ENCODE measurements around the gene NFIA. TPM values are rescaled to one million over a fixed set of nuclear protein-coding genes. Genes with fewer than 3 reads are reported as not detected.

NFIA gene
- total and polyA plus RNA-seq, 12 donors: 11.2 to 117 (median 92.5) TPM

DNA sequence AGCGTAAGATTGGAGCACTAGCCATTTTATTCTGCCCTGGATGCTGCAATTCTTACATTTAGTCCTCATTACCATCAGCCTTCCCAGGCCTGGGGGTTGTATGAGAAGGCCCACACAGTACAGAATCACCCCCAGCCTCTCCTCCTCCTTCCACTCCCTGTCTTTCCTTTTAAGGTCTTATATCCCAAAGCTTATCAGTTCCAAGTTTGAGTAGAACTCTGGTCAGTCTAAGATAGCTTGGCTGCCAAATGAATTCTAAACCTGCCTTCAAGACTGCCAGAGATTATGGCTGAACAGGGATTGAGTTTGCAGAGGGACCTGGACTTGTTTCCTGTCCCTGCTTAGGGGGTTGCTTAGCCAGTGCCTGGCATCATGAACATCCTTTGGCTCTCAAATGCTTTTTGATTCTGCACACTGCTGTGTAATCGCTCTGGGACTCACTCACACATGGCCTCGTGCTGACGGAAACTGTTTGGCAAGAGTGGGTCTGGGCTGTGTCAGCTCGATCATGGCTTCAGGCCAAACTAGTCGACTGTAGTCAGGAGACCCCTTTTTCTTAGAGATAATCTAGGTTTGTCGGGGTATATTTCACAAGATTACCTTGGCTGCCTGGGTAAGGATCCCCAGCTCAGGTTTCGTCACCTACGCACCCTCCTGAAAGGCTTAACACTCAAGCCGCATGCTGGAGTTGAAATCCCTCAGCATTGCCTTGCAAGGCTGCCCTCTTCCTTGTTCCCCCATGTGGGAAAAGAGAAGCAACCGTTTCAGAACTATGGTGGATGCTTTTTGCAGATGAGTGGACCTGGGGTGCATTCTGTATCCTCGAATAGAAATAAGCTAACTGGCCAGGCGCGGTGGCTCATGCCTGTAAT, 252.6 kb downstream of the NFIA start:
- Histone ChIP-seq H3K36me3 (peaks cover 0 to 10% (median 0%) of the 10 kb centered on the region in 9 donors), H3K27ac (peak overlapping the region in 9 of 10 donors; percentile 25 to 86 (median 63)), H3K4me3 (no peak overlapping the region), H3K9me3 (no peaks in the 10 kb centered on the region), H3K27me3 (no peaks in the 10 kb centered on the region), H3K4me1 (peaks cover 8 to 74% (median 40%) of the 10 kb centered on the region in 9 donors)
- TF ChIP-seq, protein P1, sequence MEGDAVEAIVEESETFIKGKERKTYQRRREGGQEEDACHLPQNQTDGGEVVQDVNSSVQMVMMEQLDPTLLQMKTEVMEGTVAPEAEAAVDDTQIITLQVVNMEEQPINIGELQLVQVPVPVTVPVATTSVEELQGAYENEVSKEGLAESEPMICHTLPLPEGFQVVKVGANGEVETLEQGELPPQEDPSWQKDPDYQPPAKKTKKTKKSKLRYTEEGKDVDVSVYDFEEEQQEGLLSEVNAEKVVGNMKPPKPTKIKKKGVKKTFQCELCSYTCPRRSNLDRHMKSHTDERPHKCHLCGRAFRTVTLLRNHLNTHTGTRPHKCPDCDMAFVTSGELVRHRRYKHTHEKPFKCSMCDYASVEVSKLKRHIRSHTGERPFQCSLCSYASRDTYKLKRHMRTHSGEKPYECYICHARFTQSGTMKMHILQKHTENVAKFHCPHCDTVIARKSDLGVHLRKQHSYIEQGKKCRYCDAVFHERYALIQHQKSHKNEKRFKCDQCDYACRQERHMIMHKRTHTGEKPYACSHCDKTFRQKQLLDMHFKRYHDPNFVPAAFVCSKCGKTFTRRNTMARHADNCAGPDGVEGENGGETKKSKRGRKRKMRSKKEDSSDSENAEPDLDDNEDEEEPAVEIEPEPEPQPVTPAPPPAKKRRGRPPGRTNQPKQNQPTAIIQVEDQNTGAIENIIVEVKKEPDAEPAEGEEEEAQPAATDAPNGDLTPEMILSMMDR (IDR thresholded peaks at IDR 0.05): no peak
- DNase-seq (peak; percentile 44 to 74), ATAC-seq (peak; percentile 57 to 93 (median 80))
- WGBS, 2 donors: 38 to 45% methylated on average over 14 of the region's 14 CpGs
- intact Hi-C loops (cut with DNase I): loop anchor here in 8 of 10 donors (5.0 to 10.0 kb wide), 9 partner anchors 83 to 283 kb away; partner anchors contain the start of gene NFIA (in 4 of the 8)

DNA sequence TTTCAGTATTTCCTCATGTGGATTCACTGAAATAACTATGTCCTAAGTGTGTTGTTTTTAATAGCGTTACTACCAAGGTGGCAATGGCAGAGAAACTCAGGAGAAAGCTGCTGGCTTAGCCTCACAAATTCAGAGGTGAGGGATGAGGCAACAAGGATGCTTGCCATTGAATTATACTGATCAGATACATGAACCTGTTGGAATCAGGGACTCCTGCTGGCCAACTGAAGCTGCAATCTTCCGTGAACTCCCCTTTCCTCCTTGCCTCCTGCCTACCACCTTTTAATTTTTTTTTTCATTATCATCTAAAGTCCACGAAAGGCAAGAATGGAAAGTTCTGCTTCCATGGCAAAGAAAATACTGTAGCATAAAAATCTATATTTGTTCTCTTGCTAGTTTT, 254.7 kb downstream of the NFIA start:
- 49 to 54% methylated on average over 3 of the region's 3 CpGs for WGBS, 2 donors
- TF ChIP-seq, protein P1 (IDR thresholded peaks at IDR 0.05): peak in 5 of 9 donors; percentile 6 to 33 (median 15)
- H3K9me3 ChIP-seq: no peaks in the 10 kb centered on the region
- H3K27me3 ChIP-seq: no peaks in the 10 kb centered on the region
- H3K36me3 ChIP-seq: peaks cover 0 to 10% (median 0%) of the 10 kb centered on the region in 9 donors
- intact Hi-C loops (cut with DNase I): loop anchor here in 8 of 10 donors (2.0 to 10.0 kb wide), 10 partner anchors 85 to 286 kb away; partner anchors contain the start of gene NFIA (in 4 of the 8)
- no peak for ATAC-seq
- H3K27ac ChIP-seq: peak overlapping the region; percentile 44 to 86 (median 75)
- no peak for DNase-seq
- H3K4me3 ChIP-seq: no peak overlapping the region
- H3K4me1 ChIP-seq: peaks cover 8 to 65% (median 39%) of the 10 kb centered on the region in 9 donors

DNA sequence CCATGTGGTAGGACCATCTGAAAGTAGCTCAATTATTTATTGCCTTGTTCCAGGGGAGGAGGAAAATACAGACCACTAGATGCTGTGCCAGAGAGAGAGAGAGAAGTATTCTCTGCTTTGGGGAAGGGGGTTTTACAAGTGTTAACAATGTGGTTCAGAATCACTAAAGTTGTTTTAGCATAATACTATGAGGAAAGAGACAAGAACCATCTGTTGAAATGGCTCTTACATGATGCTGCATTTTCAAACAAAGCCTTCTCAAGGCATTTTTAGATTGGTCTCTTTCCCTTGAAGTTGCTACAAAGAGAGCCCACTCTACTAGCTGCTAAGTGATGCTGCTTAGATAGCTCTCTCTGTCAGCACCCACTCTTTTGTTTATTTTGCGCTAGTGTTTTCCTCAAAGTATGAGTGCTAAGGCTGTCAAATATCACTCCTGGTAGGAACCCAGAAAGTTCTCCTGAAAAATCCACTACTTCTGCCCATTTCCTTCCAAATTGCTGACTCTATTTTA, 255.1 kb downstream of the NFIA start:
- TF ChIP-seq, protein P1 (IDR thresholded peaks at IDR 0.05): no peak
- Histone ChIP-seq H3K27ac (peak overlapping the region; percentile 44 to 86 (median 75)), H3K36me3 (peaks cover 0 to 10% (median 0%) of the 10 kb centered on the region in 9 donors), H3K4me1 (peaks cover 8 to 60% (median 40%) of the 10 kb centered on the region in 9 donors), H3K4me3 (peak overlapping the region in 5 of 10 donors; percentile 12 to 28 (median 21)), H3K9me3 (no peaks in the 10 kb centered on the region), H3K27me3 (no peaks in the 10 kb centered on the region)
- peak in 1 of 8 donors; percentile 12 for ATAC-seq
- intact Hi-C loops (cut with DNase I): loop anchor here in 8 of 10 donors (2.0 to 10.0 kb wide), 10 partner anchors 85 to 287 kb away; partner anchors contain the start of gene NFIA (in 4 of the 8)
- WGBS, 2 donors: 41 to 56% methylated on average over 1 of the region's 1 CpG
- no peak for DNase-seq
